GM23338 (cell line): ENCODE data around the gene INHBB.

Experiments used
- EZH2 ChIP-seq: fragments of 200-600 bp; sonication (generic); IDR thresholded peaks from one replicate; pipeline ENCODE4 v1.8.0; 2017; ENCODE audit warnings: antibody characterized with exemption, mild to moderate bottlenecking, low read depth; ENCODE audit not compliant: unreplicated experiment
- POLR2AphosphoS5 ChIP-seq: IDR thresholded peaks from 2 replicates; pipeline ENCODE4 v1.6.1; 2016; ENCODE audit warnings: antibody characterized with exemption, low read depth
- TF ChIP-seq, protein P1 (sequence below), 2 experiments: fragments of 200-600 bp in 1 of 2; sonication (generic) in 1 of 2; conservative IDR thresholded peaks; 2 replicates each; pipeline versions ENCODE4 v1.5.1 to v1.6.1; 2016 to 2017; ENCODE audit warnings: antibody characterized with exemption in 2 of 2, low read depth in 2 of 2, mild to moderate bottlenecking in 2 of 2, moderate library complexity in 1 of 2

DNA sequence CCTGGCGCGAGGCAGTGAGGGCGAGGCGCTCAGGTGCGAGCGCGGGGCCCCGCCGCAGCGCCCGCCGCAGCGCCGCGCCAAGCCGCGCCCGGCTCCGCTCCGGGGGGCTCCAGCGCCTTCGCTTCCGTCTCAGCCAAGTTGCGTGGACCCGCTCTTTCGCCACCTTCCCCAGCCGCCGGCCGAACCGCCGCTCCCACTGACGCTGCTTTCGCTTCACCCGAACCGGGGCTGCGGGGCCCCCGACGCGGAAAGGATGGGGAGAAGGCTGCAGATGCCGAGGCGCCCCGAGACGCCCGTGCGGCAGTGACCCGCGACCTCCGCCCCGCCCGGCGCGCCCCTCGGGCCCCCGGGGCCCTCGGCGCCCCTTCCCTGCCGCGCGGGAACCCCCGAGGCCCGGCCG, 328 bp upstream of the INHBB start:
- TF ChIP-seq, protein P1, sequence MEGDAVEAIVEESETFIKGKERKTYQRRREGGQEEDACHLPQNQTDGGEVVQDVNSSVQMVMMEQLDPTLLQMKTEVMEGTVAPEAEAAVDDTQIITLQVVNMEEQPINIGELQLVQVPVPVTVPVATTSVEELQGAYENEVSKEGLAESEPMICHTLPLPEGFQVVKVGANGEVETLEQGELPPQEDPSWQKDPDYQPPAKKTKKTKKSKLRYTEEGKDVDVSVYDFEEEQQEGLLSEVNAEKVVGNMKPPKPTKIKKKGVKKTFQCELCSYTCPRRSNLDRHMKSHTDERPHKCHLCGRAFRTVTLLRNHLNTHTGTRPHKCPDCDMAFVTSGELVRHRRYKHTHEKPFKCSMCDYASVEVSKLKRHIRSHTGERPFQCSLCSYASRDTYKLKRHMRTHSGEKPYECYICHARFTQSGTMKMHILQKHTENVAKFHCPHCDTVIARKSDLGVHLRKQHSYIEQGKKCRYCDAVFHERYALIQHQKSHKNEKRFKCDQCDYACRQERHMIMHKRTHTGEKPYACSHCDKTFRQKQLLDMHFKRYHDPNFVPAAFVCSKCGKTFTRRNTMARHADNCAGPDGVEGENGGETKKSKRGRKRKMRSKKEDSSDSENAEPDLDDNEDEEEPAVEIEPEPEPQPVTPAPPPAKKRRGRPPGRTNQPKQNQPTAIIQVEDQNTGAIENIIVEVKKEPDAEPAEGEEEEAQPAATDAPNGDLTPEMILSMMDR (conservative IDR thresholded peaks at IDR 0.05; ENCODE audit: low read depth in 2 of 2): no peak
- peak; percentile 65 for TF ChIP-seq EZH2
- TF ChIP-seq POLR2AphosphoS5: no peak
